Brain pericyte (primary cell): ENCODE data around the gene HOXD3.

ENCODE experiments used
- DNase-seq: peaks from one replicate; pipeline ENCODE4 v3.0.0-alpha.2; 2012; ENCODE audit warnings: low read depth, low spot score

HOXD3 gene

GRCh38 chr2:176177580-176178037, 20.5 kb downstream of the HOXD3 start:
- no peak for DNase-seq

DNA sequence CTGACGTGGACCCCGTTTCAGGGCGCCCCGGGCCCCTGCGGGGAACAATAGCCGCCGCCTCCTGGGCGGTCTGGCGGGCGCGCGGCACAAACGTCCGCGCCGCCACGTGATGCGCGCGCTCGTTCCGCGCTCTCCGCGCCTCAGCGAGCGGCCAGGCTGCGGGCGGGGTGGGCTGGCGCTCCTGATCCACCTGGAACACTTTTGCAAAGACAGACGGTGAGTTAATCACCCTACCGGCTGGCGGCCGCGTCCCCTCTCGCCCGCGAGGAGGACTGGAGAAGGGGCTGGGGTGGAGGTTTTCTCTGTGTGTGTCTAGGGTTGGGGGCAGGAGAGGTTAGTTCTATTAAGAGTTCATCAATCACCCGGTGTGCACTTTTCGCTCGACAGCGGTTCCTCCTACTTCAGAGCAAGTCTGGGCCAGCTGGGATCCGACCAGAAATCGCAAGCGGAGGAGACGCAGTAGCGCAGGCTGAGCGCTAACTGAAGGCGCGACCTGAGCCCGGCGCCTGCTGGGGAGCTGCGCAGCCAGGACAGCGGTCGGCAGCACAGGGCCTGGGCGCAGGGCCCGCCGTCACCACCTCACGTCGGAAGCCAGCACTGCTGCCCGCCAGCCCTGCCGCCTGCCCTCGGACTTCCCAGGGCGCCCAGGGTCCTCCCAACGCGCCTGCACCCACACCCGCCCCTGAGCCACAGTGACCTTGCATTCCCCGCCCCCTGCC, 21.1 kb downstream of the HOXD3 start:
- no peak for DNase-seq

GRCh38 chr2:176178757-176179295, 21.7 kb downstream of the HOXD3 start:
- DNase-seq = no peak

DNA sequence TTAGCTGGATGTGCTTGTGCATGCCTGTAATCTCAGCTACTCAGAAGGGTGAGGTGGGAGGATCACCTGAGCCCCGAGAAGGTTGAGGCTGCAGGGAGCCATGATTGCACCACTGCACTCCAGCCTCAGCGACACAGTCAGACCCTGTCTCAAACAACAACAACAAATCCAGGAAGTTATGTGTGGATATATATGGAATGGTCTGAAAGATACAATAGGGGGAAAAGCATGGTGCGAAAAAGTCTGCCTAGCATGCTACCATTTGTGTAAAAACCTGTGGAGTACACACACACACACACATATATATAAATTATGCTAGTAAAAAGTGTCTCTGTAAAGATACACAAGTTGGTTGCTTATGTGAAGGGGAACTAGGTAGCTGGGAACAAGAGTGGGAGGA, 24.4 kb downstream of the HOXD3 start:
- DNase-seq = no peak

GRCh38 chr2:176182671-176183070, 25.6 kb downstream of the HOXD3 start:
- no peak for DNase-seq

DNA sequence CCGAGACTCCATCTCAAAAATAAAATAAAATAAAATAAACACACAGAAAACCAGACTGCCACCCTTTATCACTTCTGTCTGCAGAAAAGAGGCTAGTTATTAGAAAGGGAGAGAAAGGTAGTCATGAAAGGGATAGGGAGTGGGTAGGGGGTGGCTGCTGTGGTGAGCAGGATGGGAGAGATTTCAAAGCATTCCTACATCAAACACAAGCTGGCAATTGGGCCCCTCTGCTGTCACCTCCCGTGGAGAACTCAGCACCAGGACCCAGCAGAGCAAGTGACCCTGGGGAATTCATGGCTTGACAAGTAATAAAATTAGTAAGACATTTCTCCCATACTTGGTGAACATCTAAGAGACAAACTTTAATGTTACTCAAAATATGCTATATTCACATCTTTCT, 27.6 kb downstream of the HOXD3 start:
- no peak for DNase-seq

DNA sequence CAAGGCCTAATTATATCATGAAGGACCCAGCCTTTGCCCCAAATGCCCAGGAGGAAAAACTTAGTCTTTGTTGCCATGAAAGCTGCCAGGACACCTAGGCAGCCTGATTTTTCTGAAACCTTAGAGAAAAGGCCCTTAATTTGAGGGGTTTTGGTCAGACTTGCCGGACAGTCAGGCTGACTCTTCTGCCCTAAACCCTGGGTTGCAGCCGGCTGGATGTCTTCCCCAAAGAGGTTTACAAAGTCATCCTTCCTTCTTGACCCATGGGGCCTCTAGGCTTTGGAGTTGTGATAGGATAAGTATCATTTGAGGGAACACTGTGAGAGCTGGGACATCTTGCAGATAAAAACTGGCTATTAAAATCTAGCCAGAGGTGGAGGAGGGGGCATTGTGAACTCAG, 28.9 kb downstream of the HOXD3 start:
- DNase-seq = no peak

- DNase-seq = no peak
These were observed 30.2 kb downstream of the HOXD3 start for GRCh38 chr2:176187200-176187898.

DNA sequence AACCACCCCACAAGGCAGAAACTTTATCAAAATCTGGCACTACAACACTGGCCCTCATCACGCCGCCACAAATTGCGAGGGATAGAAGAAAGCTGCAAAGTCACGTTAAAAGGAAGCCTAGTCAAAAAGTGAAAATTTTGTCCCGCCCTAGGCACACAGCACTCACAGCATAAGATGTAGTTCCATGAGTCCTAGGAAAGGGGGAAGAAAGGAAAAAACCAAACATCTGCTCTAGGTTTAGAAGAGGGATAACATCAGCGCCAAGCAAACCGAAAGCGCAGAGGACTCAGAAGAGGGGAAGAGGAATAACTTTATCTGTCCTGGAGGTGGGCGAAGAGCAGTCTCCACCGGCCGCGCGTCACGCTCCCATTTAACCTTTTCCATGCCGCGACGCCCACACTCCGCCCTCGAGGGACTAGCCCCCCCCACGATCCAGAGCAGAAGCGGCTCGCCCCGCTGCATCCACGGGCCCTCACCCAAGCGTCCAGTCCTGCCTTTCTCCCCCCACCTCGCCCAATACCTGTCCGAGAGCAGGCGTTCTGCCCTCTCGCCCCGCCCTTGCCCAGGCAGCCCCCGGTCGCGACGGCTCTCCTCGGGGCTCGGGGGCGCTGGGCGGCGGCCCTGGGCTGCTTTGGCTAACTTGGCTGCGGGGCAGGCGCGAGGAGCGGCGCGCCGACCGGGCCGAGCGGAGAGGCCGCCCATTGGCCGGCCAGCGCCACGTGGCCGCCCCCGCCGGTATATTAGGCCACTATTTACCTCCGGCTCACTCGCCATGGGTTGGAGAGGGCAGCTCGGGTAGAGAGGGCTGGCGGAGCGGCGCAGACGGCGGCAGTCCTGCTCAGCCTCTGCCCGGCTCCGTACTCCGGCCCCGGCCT, 31.0 kb downstream of the HOXD3 start, which contains the start of gene HOXD1:
Gene HOXD1, plus strand, starts transcription at position 770 of the 875 bp plus-strand sequence. CDS start 134 bp downstream, outside the sequence.
- no peak for DNase-seq

GRCh38 chr2:176188774-176189680, 31.9 kb downstream of the HOXD3 start:
- no peak for DNase-seq

DNA sequence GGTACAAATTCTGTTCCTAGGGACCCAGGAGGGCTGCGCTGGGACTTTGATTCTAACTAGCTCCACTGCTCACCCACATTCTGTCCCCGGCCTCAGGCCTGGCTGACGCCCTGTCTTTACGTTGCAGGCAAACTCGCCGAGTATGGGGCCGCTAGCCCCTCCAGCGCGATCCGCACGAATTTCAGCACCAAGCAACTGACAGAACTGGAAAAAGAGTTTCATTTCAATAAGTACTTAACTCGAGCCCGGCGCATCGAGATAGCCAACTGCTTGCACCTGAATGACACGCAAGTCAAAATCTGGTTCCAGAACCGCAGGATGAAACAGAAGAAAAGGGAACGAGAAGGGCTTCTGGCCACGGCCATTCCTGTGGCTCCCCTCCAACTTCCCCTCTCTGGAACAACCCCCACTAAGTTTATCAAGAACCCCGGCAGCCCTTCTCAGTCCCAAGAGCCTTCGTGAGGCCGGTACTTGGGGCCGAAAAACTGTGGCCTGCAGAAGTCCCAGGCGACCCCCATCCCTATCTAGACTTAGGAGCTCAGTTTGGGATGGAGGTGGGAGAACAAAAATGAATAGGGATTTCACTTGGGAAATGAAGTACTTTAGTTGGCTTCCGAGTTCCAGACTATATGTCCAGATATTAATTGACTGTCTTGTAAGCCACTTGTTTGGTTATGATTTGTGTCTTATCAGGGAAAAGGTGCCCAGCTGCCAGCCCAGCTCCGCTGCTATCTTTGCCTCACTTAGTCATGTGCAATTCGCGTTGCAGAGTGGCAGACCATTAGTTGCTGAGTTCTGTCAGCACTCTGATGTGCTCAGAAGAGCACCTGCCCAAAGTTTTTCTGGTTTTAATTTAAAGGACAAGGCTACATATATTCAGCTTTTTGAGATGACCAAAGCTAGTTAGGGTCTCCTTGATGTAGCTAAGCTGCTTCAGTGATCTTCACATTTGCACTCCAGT, 32.9 kb downstream of the HOXD3 start:
- no peak for DNase-seq

GRCh38 chr2:176192351-176192750, 35.2 kb downstream of the HOXD3 start:
- no peak for DNase-seq

DNA sequence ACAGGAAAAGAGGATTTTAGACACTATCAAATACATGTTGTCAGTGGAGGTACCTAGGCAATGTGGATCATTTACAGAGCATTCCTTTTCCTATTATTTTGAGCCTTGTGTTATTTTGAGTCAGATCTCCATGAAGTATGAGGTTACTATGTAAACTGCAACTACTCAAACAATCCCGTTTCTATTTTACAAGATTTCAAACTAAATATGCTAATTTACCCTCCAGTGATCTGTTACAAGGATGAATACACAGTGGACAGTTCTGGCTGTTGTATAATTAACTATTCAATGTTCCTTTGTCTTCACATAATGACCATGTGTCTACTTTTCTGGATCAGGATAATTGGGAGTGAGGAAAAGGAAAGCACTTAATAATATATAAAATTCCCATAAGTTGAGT, 35.9 kb downstream of the HOXD3 start:
- DNase-seq = no peak

GRCh38 chr2:176199902-176200301, 42.8 kb downstream of the HOXD3 start:
- DNase-seq = no peak

GRCh38 chr2:176200971-176201370, 43.9 kb downstream of the HOXD3 start:
- DNase-seq = no peak

- DNase-seq = no peak
These were observed 45.4 kb downstream of the HOXD3 start for GRCh38 chr2:176202491-176202890.

- DNase-seq = no peak
These were observed 48.0 kb downstream of the HOXD3 start for GRCh38 chr2:176205126-176205525.

- no peak for DNase-seq
These were observed 49.0 kb downstream of the HOXD3 start for GRCh38 chr2:176206136-176206535.

DNA sequence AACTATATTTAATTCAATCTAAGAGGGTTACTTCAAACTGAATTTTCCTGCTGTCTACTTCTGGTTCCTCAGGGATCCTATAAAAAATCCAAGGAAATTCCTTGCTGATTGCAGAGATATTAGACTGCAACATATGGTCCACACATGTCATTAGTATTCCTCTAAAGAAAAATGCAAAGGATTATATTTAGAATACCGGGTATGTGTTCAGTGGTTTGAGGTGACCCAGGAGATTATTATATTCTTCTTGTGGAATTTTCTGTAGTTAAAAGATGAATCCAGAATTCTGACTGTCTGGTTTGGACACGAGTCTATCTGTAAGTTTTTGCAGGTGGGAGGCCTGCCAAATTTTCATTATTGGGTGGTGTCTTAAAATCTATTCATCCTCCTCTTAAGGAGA, 49.6 kb downstream of the HOXD3 start:
- no peak for DNase-seq

DNA sequence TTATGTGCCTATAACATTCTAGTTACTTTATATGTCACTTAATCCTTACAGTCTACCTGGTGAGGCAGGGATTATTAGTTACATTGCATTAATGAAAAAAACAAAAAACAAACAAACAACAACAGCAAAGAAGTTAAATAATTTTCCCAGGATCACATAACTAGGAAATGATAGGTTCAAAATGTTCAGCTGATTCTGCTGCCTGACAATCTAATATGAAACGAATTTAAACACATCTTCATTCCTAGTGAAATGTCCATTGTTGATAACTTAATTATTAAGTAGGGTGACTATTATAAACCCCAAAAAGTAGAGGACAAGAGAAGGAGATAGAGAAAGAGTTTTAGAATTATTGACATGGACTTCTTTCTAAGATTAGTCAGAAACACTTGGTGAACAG, 54.0 kb downstream of the HOXD3 start:
- DNase-seq = no peak
